ENCODE data around the gene LMAN1L.

The LMAN1L gene

DNA sequence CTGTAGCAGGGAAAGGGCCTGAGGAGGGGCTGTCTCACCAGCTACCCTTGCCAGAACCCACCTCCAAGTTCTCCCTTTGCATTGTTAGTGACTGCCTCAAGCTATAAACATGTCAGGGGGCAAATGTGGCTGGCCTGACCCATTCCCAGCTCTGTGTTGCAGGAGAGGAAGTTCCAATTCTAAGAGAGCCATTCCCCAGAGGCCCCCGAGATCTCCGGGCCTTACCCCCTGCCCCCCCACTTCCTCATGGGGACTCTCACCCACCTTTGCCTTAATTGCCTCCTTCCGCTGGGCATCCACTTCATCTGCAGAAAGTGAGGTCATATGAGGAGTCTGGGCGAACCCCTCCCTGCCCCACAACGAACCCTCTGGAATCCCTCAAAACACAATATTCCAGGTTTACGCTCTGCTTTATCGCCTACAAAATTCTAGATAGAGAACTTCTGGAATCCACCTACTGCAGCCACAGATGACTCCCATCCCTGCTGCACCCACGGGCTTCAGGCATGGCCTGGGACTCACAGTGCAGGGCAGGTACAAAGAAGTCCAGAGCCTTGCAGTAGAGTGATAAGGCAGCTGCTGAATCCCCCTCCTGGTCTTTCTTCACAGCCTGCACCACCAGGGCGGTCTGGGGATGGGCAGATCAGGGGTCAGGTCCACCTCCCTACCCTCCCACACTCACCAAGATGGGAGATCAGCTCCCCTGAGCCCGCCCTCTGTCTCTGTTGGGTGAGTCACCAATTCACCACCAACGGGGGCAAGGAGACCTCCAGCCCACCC lies 26.3 kb downstream of the LMAN1L start:
- no peak for DNase-seq

DNA sequence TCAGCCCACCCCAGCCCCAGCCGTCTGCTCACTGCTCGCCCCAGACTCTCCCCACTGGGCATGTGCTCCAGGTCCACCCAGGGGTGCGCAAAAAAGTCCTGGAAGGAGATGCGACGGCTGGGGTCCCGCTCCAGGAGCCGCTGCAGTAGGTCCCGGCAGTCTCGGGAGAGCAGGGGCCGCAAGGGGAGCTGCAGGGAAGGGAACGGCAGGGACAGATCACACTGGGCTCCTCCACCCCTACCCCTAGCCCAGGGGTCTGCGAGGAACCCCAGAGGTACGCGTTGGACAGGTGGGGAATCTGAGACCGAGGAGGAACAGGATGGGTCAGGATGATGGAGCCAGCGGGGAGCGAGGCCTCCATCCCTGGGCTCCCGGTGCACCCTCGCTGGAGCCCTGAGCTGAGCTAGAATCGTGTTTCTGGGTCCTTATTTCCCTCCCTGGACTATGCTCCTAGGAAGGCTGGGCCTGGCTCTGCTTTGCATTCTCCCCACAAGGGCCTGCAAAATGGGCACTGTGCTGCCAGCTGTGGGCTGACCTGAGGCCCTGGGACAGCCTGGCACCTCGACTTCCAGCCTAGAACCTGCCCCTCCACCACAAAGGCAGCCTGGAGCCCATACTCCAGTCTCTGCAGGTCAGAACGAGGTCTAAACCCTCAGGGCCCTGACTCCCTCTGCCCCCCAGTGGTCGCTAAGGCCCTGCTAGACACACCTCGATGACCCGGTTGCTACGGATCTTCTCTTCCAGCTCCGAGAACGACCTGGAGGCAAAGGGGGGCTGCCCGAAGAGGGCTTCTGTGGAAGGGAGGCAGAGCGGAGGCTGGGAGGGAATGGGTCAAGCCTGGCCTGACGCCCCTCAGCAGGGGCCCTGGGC lies 27.1 kb downstream of the LMAN1L start:
- DNase-seq = no peak

DNA sequence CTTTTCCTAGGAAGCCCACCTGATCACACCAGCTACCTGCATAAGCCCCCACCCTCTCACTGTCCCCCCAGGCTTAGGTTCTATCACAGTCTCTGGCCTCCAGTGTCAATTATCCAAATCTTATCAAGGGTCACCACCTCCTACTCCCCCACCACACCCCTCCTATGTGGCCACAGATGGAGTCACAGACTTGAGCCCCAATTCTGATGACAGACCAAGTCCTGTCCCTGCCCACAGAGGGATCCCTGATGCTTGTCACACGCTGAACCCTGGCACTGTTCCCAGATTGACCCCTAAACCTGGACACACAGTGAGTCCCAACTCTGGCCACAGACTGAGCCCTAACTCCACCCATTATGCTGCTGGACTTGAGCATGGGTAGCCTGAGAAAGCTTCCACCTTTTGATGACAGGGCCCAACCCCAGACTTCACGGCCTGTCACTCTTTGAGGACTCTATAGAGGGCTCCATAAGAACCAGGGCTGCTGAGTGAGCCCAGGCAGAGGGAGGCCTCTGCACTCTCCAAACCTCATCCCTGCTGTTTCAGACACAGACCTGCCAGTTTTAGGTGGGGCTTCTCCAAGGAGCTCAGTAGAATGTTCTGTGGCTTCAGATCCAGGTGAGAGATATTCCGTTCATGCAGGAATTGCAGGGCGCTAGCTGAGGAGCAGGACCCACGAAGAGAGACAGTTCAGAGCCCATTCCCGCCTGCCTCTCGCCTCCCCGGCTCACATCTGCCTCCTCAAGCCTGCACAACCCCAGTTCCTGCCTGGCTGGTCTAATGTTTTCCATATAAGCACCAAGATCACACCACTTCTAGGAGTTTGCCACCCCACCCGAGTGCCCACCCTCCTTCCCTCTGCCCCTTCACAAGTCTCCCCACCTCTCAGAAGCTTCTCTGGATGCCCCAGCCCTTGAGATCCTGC lies 28.5 kb downstream of the LMAN1L start:
- DNase-seq = no peak

DNA sequence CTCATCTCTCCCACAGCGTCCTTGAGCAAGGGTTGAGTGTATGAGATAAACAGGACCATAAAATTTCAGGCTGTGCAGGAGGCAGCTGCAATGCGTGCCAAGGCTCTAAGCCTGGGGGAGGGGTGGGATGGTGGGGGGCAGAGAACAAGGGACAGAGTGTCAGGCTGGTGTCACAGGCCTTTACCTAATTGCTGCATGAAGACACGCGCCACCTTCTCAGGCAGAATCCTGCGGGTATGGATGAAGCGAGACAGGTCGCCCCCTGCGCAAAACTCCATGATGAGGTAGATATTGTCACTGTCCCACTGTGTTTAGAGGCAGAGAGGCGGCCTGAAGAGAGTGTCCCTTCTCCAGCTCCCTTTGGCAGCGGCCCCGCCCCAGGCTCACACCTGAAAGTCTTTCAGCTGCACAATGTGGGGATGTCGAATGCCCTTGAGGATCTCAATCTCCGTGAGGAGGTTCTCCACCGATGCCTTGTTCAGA lies 29.3 kb downstream of the LMAN1L start:
- DNase-seq = no peak

DNA sequence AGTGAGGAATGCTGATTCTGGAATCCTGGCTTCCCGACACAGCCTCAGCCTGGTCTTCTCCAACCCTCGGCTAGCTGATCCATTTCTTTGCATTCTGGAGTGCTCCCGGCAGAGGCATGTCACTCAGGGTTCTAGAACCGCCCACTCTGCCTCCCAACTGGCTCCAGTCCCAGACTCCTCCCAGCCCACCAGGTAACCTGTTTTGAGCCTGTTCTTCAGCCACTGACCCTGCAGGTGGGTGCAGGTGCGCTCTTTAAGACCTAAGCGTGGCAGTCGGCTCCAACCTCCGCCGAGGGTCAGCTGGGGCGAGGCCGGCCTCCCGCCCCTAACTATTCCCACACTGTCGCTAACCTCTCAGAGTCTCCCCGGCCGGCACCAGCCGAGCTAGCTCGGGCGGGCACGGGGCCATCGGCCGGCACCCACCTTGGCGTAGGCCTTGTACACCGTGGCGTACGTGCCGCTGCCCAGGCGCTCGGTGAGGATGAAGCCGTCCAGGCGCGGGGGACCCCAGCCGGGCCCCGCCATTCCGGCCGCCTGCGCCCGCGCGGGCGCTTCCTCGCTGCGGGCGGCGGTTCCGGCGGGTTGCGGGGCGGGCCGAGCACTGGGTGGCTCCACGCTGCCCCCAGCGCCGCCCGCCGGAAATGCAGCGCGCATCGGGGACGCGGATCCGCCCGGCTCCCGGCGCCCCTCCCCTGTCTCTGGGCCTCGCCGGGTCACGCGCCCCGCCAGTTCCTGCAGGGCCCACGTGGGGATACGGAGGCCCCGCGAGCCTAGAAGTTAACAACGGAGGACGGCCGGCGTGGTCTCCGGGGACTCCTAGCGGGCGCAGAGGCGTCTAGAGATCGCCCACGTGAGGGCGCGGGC lies 30.2 kb downstream of the LMAN1L start, which contains the start of gene ULK3:
TSS of gene ULK3 (minus strand) at position 576 of the 864 bp plus-strand sequence. CDS start at position 525, 51 bp downstream.
- peak; percentile 84 for DNase-seq

DNA sequence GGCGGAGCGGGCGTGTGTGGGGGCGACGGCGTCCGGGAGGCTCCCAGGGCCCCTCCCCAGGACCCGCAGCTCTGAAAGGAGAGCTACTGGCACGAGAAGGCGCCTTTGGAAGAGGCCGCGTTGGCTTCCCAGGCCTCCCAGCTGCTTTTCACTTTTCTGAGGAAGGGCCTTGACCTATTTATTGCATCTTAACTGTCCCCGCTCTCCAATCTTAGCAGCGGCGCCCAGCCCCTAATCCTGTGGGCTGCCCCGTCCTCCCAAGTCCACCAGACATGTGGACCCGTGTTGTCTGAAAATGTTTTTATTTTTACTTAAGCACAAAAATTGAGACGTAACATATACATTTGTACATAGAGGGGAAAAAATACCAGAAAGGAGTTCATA lies 30.8 kb downstream of the LMAN1L start:
- DNase-seq = no peak

DNA sequence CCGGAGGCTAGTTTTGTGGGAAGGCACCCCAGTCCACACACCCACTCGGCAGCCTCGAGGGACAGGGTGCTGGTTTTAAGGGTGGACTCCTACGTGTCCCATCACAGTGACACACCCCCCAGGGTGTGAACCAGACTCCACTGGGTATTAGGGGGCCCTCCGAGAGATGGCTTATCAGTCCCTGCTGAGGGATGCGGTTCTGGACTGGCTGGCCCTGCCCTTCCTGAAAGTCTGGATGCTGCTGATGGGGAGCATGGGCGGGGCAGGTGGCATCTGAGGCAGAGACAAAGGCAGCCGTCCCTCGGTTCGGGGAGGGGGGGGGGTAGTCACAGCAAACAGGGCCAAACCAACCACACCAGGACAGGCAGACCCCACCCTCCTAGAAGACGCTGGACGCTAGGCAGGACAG lies 31.3 kb downstream of the LMAN1L start:
- no peak for DNase-seq

DNA sequence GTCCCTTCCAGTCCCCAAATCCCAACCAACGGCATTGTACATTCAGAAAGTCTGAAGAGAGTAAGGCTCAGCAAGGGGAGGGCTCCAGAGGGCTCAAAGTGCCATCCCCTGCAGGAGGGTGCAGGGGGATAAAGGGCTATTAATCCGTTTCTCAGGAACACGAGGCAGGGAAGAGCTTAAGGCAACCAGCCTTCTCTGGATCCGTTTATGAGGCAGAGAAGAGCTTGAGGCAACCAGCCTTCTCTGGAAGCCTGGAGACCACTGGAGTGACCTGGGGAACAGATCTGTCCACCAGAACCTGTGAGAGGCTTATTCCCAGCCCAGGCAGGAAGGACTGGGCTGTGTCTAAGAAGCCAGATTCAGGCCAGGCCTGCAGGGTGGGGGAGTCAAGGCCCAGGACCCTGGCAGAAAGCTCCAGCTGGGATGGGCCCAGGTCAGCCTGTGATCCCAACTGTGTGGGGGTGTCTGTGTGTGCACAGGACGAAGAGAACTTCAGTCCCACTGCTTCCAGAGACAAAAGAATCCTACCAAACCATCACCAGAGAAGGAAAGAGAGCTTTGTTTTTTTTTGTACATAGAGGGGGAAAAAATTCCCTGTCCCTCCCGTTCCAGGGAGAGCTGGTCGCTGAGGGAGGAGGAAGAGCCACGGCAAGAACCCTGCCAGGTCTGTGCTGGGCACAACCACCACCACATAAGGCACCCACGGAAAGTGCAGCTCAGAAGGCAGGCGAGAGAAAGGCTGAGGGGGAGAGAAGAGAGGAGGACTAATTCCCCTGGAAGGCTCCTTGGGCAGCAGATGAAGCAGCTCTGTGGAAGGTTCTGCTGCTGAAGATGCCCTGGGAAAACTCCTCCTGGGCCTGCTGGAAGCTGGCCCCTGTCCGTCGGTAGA lies 31.9 kb downstream of the LMAN1L start:
- no peak for DNase-seq

DNA sequence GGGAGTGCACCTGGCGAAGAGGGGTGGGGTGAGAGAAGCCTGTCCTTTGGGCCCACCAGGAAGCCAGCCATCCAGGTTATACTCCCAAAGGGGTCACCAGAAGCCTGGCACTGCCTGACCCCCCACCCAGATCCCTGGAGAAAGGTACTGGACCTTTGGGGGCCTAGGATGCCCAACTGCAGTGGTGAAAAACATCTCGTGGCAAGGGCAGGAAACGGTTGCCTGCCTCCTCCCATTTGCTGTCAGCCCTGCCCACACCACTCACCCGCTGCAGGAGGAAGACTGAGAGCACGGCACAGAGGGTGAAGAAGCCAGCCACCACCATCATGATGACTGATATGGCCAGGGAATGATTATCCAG lies 32.6 kb downstream of the LMAN1L start:
- no peak for DNase-seq

DNA sequence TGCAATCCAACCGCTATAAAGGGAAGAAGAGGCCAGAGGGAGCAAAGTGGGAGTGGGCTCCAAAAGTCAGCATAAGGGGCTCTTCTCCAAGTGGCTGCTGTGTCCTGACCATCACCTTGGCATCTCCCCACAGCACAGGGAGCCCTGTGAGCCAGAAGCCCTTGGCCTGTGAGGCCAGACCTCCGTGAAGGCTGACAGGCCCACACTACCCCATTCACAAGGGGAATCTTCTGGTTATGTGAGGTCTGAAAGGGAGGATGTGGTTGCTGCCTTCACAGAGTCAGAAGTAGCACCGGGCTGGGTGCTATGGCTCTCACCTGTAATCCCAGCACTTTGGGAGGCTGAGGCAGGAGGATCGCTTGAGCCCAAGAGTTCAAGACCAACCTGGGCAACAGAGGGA lies 32.9 kb downstream of the LMAN1L start:
- no peak for DNase-seq

DNA sequence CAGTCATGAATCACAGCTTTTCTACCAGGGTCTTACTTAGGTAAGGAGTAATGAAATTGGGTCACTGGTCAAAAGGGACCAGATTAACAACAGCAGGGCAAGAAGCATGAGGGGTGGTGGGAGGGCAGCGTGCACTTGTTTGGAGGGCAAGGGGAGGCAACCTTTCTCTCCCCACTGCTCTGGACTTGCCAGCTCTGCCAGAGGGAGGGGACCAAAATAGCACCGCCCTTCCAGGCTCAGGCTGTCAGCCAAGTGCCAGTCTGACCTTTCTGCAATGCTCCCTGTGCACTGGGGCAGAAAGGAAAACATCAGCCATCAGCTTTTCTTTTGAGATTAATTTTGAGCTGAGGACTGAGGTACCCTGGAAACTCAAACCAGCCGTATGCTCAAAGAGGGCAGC lies 34.8 kb downstream of the LMAN1L start:
- DNase-seq = no peak

DNA sequence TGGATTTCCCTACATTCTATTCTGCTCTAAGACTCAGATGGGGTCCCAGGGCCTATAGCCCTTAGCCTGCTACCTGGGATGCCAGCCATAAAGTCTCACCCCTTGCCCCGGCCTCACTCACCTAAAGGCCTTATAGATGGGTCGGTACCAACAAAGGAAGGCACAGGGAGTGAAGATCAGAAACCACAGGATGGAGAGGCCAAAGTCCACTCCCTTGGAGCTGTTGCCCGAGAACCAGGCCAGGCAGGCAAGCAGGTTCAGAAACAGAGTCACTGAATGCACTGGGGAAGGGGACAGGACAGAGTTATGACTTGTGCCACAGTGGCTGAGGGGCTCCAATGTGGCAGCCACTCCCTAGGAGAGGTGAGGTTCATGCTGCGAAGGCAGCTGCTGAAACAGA lies 37.8 kb downstream of the LMAN1L start:
- no peak for DNase-seq

DNA sequence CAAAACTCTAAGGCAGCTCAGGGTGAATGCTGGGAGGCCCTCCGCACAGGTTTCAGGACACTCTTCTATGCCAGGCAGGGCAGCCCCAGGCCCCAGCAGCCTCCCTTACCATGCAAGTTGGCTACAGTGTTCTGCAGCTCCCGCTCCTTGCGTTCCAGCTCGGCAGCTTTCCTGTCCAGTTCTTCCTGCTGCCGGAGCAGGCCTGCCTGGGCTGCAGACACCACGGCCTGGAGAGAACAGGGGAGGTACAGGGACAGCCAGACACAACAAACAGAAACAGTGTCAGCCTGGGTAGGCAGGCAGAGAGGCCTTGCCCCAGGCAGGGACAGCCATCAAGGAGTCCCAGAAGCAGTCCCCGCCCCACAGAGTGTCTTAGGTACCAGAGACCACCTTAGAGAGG lies 39.3 kb downstream of the LMAN1L start:
- no peak for DNase-seq

DNA sequence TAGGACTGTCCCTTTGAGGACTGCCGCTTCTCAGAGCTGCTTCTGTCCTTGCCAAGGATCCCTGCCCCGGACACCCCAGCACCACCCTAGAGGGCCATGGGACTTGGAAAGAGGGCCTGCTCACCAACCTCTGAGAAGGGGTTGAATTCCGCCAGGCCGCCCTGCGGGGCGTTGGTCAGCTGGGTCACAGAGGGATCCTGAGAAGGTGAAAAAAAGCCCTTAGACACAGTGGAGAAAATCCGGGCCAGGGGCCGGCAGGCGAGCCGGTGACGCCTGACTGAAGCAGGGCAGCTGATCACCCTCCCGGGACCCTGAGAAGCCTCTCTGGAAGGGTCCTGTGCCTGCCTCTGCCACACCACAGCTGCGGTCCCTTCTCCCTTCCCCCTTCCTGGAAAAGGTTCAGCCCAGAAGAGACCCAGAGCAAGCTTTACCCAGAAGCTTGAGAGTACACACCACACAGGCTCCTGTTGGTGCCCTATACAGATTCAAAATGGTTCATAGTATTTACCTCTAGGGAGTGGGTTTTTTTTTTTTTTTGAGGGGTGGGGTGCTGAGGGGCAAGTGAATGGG lies 41.9 kb downstream of the LMAN1L start:
- no peak for DNase-seq

DNA sequence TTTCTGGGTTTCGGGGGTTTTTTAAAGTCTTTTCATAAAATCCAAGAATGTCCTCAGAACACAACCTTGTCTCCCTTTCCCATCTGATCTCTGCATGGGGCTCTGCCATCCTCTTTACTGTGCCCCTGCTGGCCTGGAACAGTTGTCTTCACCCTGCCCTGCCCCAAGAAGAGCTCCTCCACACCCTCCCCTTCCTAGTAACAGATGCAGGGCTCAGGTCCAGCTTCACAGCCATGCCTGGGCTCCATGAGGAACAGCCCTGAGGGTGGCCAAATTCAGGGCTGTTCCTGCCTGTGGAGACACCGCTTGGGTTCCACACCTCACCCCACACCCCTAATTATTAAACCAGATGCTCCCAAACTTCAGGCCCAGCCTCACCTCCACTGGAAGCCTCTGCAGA lies 43.2 kb downstream of the LMAN1L start:
- DNase-seq = no peak

DNA sequence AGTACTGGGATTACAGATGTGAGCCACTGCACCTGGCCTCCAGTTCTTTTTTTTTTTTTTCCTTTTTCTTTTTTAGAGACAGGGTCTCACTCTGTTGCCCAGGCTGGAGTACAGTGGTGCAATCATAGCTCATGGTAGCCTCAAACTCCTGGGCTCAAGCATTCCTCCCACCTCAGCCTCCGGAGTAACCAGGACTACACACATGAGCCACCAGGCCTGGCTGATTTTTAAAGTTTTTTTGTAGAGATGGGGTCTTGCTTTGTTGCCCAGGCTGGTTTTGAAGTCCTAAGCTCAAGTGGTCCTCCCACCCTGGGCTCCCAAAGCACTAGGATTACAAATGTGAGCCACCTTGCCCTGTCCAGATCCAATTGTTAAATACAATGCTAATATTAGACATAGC lies 43.9 kb downstream of the LMAN1L start:
- DNase-seq = no peak

DNA sequence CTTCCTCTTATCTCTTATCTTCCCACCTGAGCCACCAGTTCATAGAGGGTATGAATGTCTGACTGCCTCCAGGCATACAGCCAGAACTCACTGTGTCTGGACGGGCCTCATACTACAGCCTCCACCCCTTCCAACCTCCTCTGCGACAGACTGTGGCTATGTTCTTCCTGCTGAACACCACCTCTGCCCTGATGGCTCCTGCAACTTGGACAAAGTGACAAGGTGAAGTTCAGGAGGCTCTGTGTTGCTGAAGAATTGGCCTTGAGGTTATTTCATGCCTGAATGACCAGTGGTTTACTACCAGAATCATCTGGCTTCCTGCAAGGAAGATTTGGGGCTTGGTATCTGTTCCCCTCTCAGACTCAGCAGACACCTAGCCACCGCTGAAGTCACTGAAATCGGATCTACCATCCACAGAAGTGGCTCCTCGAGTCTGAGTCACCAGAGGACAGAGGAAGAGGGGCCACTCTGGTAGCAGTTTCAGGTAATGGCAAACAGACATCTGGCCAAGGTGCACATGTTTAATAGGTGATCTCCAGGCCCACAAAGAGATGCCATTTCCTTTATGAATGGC lies 44.5 kb downstream of the LMAN1L start:
- DNase-seq = peak; percentile 42

DNA sequence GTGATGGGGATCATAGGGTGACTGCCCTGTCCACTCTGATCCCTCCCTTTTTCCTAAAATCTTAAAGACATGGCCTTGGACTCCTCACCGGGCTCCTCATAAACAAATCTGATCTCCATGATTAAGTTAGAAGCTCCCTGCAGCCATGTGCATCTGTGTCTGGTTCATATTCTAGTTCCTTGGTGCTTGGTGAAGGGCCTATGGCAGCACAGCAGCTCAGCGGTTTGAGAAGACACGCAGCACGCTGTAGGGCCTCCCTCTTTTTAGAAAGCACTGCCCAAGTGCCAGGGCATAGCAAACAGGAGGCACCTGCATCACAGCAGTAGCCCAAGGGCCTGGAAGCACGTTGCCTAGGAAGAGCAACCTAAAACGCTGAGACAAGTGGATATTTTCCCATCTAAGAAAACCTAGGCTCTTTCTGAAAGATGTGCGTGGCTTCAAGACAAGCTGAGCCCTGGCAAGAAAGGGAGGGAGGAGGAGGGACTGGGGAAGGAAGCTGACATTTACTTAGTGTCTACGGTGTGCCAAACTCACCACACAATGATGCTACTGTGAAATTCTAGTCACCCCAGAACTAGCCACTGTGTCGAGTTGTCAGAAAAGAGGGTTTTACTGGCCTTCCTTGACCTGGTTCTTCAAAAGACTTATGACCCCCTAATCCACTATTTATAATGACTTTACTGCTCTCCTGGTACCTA lies 45.2 kb downstream of the LMAN1L start:
- DNase-seq = peak; percentile 5

DNA sequence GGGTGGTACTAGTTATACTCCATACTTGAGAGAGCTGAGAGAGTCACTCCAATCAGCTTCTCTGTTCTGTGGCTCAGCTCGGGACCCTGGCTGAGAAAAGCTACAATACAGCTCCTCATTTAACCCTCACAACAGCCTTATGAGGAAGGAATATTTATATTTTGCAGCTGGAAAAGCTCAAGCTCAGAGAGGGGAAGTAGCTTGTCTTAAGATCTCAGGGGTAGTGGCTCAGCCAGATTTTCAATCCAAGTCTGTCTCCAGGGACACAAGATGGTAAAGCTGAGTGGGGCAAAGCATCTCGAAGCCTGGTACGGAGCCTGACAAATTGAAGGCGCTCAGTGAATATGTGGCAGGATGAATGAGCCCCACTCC lies 45.7 kb downstream of the LMAN1L start:
- DNase-seq = no peak

Measured in NCI-H510A (cell line).